ENCODE data around the gene TMSB10. TPM values are rescaled to one million over a fixed set of nuclear protein-coding genes. Genes with fewer than 3 reads are reported as not detected.

Gene TMSB10
- 7,472 to 9,403 TPM (median 8,398 TPM) in 5 replicates for total RNA-seq (2022; extraction: Qiagen RNA extraction; ENCODE audit: low read depth)

DNA sequence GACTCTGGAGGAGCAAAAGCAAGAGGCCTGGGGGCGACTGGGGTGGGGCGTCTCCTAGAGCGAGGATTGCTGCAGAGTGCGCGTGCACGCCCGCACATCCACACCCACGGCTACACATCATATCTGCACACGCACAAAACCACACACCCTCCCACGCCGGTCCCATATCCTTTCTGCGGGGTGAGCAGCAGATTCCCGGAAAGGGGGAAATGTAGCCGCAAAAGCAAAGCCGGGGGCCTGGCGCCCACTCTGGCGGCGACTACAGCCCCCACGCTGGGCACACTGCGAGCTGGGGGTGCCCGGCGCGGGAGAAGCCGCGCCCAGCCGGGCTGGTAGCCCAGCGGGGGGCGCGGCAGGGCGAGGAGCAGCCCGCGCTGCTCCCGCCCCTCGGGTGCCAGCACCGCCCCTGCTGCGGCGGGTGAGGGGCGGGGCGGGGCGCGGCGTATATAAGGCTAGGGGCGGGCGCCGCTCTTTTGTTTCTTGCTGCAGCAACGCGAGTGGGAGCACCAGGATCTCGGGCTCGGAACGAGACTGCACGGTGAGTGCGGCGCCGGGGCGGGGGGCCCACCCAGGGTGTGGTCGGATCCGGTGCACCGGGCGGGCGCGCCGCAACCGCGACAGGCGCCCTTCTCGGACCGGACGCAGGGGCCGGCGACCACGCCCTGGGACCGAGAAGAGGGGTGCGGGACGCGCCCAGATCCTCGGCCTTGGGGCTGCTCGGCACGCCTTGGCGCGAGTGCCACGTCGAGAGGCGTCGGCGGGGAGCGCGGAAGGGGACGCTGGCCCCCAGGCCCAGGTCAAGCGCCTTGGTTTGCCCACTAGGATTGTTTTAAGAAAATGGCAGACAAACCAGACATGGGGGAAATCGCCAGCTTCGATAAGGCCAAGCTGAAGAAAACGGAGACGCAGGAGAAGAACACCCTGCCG is at the start of gene TMSB10:
Gene TMSB10, plus strand, starts transcription at position 476 of the 927 bp plus-strand sequence.

DNA sequence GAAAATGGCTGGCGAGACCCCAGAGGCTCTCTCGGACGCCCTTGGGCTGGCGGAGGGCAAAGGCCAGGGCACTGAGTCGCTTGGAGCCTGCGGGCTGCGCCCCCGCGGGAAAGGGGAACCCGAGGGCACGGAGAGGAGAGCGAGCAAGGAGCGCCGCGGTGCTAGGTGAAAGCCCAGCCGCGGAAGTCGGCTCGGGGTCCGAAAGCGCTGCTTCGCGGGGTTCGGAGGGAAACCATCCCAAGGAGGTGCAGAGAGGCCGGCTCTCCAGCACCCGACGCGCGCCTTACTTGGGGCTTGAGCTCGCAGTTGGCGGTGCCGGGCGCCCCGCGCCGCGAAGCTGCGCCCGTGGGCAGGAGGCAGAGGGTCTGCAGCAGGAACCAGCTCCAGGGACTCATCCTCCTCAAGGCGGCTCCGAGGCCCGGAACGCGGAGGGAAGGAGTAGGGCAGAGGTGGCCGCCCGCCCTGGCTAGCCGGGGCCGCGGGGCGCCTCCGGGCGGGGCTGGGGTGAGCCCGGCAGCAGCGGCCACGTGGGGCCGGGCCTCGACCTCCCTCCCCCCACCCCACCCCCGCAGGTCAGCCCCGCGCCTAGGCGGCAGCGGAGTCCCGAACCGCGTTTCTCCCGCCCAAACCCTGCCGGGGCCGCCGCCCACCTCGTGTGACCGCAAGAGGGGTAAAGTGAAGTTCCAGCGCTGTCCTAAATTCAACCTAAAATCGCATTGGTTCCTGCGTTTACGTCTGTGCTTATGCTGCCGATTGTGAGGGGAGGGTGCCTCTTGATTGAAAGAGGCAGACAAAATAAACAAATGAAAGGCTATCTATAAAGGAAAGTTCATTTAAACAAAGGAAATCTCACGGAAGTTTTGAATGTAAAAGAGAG is 24.6 kb upstream of the TMSB10 start, which contains the start of gene TRABD2A:
Gene TRABD2A, minus strand, starts transcription at position 440 of the 877 bp plus-strand sequence. Its CDS starts 45 bp downstream, at position 395.

Other genes starting within 250 kb of the TMSB10 start
- 8.9 to 10.8 TPM (median 10.3 TPM) in 5 replicates for gene TRABD2A, start 24.6 kb upstream of the TMSB10 start, total RNA-seq (2022; extraction: Qiagen RNA extraction; ENCODE audit: low read depth)
- 87.0 to 101 TPM (median 93.2 TPM) in 5 replicates for gene KCMF1, start 65.5 kb downstream of the TMSB10 start, total RNA-seq (2022; extraction: Qiagen RNA extraction; ENCODE audit: low read depth)
- gene TCF7L1, start 227.7 kb downstream of the TMSB10 start, total RNA-seq (2022; extraction: Qiagen RNA extraction; ENCODE audit: low read depth), result 6.4 to 9.3 TPM (median 7.3 TPM) in 5 replicates